ENCODE results near the gene MCF2L.

MCF2L gene

DNA sequence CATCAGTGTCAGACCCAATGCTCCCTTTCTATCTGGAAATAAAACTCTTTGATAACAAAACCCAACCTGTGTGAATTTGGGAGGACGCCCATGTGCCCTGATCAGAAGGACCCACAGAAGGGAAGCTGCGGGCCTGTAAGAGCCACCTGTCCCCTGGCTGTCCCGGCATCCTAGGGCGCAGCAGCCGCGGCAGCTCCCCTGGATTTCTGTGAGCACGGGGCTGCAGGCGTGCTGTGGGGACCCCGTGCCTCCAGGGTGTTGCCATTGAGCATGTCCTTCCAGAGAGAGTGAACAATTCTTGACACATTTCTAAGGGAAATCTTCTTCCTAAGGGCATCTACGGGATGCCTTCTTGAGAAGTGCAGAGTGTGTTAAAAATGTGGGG, 60.0 kb downstream of the MCF2L start:
- TF ChIP-seq FOXP2 (optimal IDR thresholded peaks at IDR 0.05; ENCODE audit: borderline replicate concordance, extremely low read depth, extremely low read length, insufficient read depth) (no peak), POLR2AphosphoS5 (IDR thresholded peaks at IDR 0.05; ENCODE audit: low read depth, low read length) (no peak), SIN3A (IDR thresholded peaks at IDR 0.05; ENCODE audit: borderline replicate concordance, insufficient read depth, low read length) (no peak), TAF1 (IDR thresholded peaks at IDR 0.05; ENCODE audit: borderline replicate concordance, insufficient read depth, low read length) (no peak)
- TF ChIP-seq, protein P1, sequence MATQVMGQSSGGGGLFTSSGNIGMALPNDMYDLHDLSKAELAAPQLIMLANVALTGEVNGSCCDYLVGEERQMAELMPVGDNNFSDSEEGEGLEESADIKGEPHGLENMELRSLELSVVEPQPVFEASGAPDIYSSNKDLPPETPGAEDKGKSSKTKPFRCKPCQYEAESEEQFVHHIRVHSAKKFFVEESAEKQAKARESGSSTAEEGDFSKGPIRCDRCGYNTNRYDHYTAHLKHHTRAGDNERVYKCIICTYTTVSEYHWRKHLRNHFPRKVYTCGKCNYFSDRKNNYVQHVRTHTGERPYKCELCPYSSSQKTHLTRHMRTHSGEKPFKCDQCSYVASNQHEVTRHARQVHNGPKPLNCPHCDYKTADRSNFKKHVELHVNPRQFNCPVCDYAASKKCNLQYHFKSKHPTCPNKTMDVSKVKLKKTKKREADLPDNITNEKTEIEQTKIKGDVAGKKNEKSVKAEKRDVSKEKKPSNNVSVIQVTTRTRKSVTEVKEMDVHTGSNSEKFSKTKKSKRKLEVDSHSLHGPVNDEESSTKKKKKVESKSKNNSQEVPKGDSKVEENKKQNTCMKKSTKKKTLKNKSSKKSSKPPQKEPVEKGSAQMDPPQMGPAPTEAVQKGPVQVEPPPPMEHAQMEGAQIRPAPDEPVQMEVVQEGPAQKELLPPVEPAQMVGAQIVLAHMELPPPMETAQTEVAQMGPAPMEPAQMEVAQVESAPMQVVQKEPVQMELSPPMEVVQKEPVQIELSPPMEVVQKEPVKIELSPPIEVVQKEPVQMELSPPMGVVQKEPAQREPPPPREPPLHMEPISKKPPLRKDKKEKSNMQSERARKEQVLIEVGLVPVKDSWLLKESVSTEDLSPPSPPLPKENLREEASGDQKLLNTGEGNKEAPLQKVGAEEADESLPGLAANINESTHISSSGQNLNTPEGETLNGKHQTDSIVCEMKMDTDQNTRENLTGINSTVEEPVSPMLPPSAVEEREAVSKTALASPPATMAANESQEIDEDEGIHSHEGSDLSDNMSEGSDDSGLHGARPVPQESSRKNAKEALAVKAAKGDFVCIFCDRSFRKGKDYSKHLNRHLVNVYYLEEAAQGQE (IDR thresholded peaks at IDR 0.05; ENCODE audit: insufficient read depth in 1 of 2, low read depth in 2 of 2, low read length in 2 of 2) = no peak

GRCh38 chr13:113029487-113030258, 60.7 kb downstream of the MCF2L start:
- TF ChIP-seq SIN3A (IDR thresholded peaks at IDR 0.05; ENCODE audit: borderline replicate concordance, insufficient read depth, low read length) (no peak), POLR2AphosphoS5 (IDR thresholded peaks at IDR 0.05; ENCODE audit: low read depth, low read length) (no peak), TAF1 (IDR thresholded peaks at IDR 0.05; ENCODE audit: borderline replicate concordance, insufficient read depth, low read length) (no peak), FOXP2 (optimal IDR thresholded peaks at IDR 0.05; ENCODE audit: borderline replicate concordance, extremely low read depth, extremely low read length, insufficient read depth) (no peak)
- TF ChIP-seq, protein P1 (IDR thresholded peaks at IDR 0.05; ENCODE audit: insufficient read depth in 1 of 2, low read depth in 2 of 2, low read length in 2 of 2) = no peak

- TF ChIP-seq FOXP2 (optimal IDR thresholded peaks at IDR 0.05; ENCODE audit: borderline replicate concordance, extremely low read depth, extremely low read length, insufficient read depth) (no peak), SIN3A (IDR thresholded peaks at IDR 0.05; ENCODE audit: borderline replicate concordance, insufficient read depth, low read length) (no peak)
These were observed 62.5 kb downstream of the MCF2L start for GRCh38 chr13:113031465-113031864.

GRCh38 chr13:113032291-113032690, 63.3 kb downstream of the MCF2L start:
- no peak for TF ChIP-seq FOXP2 (optimal IDR thresholded peaks at IDR 0.05; ENCODE audit: borderline replicate concordance, extremely low read depth, extremely low read length, insufficient read depth)
- no peak for TF ChIP-seq POLR2AphosphoS5 (IDR thresholded peaks at IDR 0.05; ENCODE audit: low read depth, low read length)
- TF ChIP-seq SIN3A (IDR thresholded peaks at IDR 0.05; ENCODE audit: borderline replicate concordance, insufficient read depth, low read length) = no peak
- TF ChIP-seq, protein P1 (IDR thresholded peaks at IDR 0.05; ENCODE audit: insufficient read depth in 1 of 2, low read depth in 2 of 2, low read length in 2 of 2) = no peak
- TF ChIP-seq TAF1 (IDR thresholded peaks at IDR 0.05; ENCODE audit: borderline replicate concordance, insufficient read depth, low read length) = no peak

DNA sequence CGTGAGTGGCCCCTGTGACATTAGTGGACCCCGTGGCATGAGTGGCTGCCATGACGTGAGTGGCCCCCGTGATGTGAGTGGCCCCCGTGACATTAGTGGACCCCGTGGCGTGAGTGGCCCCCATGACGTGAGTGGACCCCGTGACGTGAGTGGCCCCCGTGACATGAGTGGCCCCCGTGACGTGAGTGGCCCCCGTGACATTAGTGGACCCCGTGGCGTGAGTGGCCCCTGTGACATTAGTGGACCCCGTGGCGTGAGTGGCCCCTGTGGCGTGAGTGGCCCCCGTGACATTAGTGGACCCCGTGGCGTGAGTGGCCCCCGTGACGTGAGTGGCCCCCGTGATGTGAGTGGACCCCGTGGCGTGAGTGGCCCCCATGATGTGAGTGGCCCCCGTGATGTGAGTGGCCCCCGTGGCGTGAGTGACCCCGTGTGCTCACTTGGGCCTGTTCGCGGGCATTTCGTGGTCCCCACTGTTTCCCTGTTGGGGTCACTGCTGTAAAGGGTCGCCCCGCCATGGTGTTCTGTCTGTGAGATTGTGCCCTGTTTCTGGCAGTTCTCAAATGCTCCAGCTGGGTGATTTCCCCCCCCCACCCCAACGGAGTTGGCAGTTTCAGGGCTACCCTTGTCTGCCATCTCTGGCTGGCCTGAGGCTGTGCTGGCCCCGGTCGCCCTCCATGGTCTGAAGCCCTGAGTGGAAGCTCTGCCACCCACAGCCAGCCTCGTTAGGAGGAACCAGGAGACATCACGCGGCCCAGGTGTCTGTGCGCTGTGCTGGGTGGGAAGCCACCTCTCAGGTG, 64.2 kb downstream of the MCF2L start:
- no peak for TF ChIP-seq FOXP2 (optimal IDR thresholded peaks at IDR 0.05; ENCODE audit: borderline replicate concordance, extremely low read depth, extremely low read length, insufficient read depth)
- TF ChIP-seq SIN3A (IDR thresholded peaks at IDR 0.05; ENCODE audit: borderline replicate concordance, insufficient read depth, low read length) = no peak
- TF ChIP-seq, protein P1 (IDR thresholded peaks at IDR 0.05; ENCODE audit: insufficient read depth in 1 of 2, low read depth in 2 of 2, low read length in 2 of 2) = no peak
- no peak for TF ChIP-seq POLR2AphosphoS5 (IDR thresholded peaks at IDR 0.05; ENCODE audit: low read depth, low read length)
- TF ChIP-seq TAF1 (IDR thresholded peaks at IDR 0.05; ENCODE audit: borderline replicate concordance, insufficient read depth, low read length) = no peak
